ENCODE measurements around the gene BRI3.

BRI3 gene

GRCh38 chr7:98252425-98253054 is 28.9 kb upstream of the BRI3 start:
- no peak for DNase-seq (ENCODE audit: low read depth in 3 of 3)

DNA sequence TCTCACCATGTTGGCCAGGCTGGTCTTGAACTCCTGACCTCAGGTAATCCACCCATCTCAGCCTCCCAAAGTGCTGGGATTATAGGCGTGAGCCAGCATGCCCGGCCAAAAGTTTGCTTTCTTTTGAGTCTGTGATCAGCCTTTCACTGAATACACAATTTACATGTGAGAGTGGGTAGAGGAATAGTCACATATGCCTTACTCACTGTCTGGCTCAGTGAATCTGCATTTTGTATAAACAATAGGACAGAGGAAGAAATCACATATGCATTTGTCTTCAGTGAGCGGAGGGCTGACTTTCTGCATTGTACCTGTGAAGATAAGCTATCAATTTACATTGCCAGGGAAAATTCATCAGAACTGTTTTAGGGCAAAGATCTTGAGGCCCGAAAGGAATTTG is 27.0 kb upstream of the BRI3 start:
- DNase-seq (ENCODE audit: low read depth in 3 of 3), result no peak

DNA sequence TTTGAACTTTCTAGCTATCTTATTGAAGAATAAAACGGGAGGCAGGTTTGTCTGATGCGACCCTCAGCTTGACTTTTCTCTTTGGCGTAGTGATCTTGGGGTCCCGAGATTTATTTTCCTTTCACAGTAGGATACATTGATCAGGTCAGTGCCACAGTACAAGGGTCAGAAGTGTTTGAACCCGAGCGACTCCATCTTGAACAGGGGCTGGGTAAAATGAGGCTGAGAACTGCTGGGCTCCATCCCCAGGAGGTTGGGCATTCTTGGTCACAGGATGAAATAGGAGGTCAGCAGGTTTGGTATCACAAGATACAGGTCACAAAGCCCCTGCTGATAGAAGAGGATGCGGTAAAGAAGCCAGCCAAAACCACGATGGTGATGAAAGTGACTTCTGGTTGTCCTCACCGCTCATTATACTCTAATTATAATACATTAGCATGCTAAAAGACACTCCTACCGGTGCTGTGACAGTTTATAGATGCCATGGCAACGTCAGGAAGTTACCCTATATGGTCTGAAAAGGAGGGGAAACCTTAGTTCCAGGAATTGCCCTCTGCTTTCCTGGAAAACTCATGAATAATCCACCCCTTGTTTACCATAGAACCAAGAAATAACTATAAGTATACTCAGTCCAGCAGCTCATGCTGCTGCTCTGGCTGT is 26.4 kb upstream of the BRI3 start:
- no peak for DNase-seq (ENCODE audit: low read depth in 3 of 3)

GRCh38 chr7:98256431-98256830 is 25.1 kb upstream of the BRI3 start:
- DNase-seq (ENCODE audit: low read depth in 3 of 3), result no peak

GRCh38 chr7:98257701-98258100 is 23.8 kb upstream of the BRI3 start:
- DNase-seq (ENCODE audit: low read depth in 3 of 3), result no peak

GRCh38 chr7:98265841-98266271 is 15.6 kb upstream of the BRI3 start:
- DNase-seq (ENCODE audit: low read depth in 3 of 3), result no peak

DNA sequence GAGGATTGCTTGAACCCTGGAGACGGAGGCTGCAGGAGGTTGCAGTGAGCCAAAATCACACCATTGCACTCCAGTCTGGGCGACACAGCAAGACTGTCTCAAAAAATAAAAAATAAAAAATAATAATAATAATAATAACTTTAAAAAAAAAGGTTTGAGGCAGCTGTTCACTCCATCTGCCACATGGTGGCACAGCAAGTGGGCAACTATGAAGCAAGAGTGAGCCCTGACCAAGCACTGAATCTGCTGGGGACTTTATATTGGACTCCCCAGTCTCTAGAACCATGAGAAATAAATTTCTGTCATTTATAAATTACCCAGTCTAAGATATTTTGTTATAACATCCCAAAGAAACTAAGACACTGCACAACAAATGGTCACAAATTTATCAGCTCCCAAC is 14.6 kb upstream of the BRI3 start:
- no peak for DNase-seq (ENCODE audit: low read depth in 3 of 3)

GRCh38 chr7:98267303-98267702 is 14.2 kb upstream of the BRI3 start:
- DNase-seq (ENCODE audit: low read depth in 3 of 3), result no peak

DNA sequence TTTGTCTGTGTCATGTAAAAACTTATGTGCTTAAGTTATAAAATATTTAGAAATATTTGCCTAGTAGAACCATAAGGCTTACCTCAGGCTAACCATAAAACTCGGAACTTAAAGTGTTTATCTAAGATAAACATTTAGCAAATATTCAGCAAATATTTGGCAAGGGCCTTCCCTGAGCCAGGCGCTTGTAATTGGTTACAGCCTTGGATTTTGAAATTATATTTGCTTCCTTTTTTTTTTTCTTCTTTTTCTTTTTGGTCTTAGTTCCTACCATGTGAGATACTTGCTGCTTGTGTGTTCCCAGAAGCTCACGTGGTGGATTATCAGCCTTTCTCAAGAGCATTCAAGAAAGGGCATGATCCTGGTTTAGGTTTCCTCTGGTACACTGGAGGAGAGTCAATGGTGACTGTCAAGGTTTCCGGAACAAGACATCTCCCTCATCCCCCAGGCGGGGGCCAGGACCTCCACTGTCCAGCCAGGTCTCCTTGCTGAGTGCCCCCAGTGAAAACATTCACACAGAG is 5.2 kb upstream of the BRI3 start:
- DNase-seq (ENCODE audit: low read depth in 3 of 3), result no peak

GRCh38 chr7:98278408-98278807 is 3.1 kb upstream of the BRI3 start:
- DNase-seq (ENCODE audit: low read depth in 3 of 3), result no peak

GRCh38 chr7:98278936-98279335 is 2.5 kb upstream of the BRI3 start:
- DNase-seq (ENCODE audit: low read depth in 3 of 3), result no peak

- no peak for DNase-seq (ENCODE audit: low read depth in 3 of 3)
These were observed 1.2 kb upstream of the BRI3 start for GRCh38 chr7:98280296-98280695.

GRCh38 chr7:98281757-98282606 is 496 bp downstream of the BRI3 start:
- peak in 1 of 3 experiments; percentile 22 for DNase-seq (ENCODE audit: low read depth in 3 of 3)

DNA sequence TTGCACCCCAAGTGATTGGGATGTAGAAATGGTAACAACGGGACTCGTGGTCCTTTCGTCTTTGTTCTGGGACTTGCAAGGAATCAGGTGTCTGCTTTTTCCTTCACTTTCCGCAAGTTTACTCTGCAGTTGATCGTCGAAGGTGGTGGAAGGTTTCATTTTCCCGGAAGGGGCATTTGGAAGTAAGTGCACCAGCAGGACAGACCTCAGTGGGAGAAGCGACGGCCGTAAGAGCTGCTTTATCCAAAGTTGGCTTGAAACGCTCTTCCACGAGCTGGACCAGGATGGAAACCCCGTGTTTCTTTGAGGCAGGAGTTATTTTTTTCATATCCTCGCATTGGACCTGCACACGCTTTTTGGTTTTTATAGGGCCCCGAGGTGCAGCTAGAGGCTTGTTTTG is 1.2 kb downstream of the BRI3 start:
- DNase-seq (ENCODE audit: low read depth in 3 of 3), result no peak

- no peak for DNase-seq (ENCODE audit: low read depth in 3 of 3)
These were observed 1.8 kb downstream of the BRI3 start for GRCh38 chr7:98283127-98283886.

- no peak for DNase-seq (ENCODE audit: low read depth in 3 of 3)
These were observed 2.4 kb downstream of the BRI3 start for GRCh38 chr7:98283887-98284222.

GRCh38 chr7:98284335-98285036 is 3.0 kb downstream of the BRI3 start:
- no peak for DNase-seq (ENCODE audit: low read depth in 3 of 3)

- no peak for DNase-seq (ENCODE audit: low read depth in 3 of 3)
These were observed 3.9 kb downstream of the BRI3 start for GRCh38 chr7:98285157-98286092.

DNA sequence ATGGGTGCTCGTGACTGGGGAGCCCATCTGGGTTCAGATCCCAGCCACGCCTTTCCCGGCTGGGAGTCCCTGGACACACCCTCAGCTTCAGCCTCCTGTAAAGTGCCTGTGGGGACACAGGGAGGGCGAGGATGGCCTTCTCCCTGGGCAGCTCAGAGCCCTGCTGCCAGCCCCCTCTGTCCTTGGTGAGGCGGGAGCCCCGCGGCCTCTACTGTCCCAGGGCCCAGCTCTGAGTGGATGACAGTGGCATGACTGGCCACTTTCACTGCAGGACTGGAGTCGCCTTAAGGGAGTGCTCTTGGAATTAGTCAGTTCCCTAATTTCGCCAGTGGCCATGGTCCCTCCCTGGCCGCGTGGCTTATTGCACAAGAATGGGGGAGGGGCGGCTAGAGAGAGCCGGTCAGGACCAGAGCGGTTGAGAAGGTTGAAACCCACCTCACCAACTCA is 4.6 kb downstream of the BRI3 start:
- no peak for DNase-seq (ENCODE audit: low read depth in 3 of 3)

All from stimulated activated CD4-positive, alpha-beta T cell treated with anti-CD3 and anti-CD28 coated beads, TNF-alpha, amount 100 ng/mL, for 24 hours (primary cell).